HepG2 (cell line): ENCODE measurements around the gene NPC1. TPM values are rescaled to one million over a fixed set of nuclear protein-coding genes. Genes with fewer than 3 reads are reported as not detected.

Experiments used
- CREB1 ChIP-seq, 2 experiments: fragments of 450-650 bp in 1 of 2; IDR thresholded peaks; 2 replicates each; pipeline ENCODE4 v1.6.1; 2016 to 2017; ENCODE audit warnings: control low read depth in 1 of 2, mild to moderate bottlenecking in 1 of 2, missing compliant biosample characterization in 1 of 2, missing genetic modification characterization in 1 of 2
- HNRNPUL1 ChIP-seq: fragments of 200-400 bp; formaldehyde crosslinking; IDR thresholded peaks from 2 replicates; pipeline ENCODE4 v1.6.1; 2017; ENCODE audit warnings: low read depth, mild to moderate bottlenecking, low read length, moderate library complexity
- KAT8 ChIP-seq: IDR thresholded peaks from 2 replicates; pipeline ENCODE4 v1.6.1; 2016; ENCODE audit warnings: missing genetic modification reagents, missing compliant biosample characterization
- KLF6 ChIP-seq: IDR thresholded peaks from 2 replicates; pipeline ENCODE4 v1.8.0; 2016; ENCODE audit warnings: missing biosample characterization, missing genetic modification reagents
- MED1 ChIP-seq: sonication (generic); formaldehyde crosslinking; IDR thresholded peaks from 2 replicates; pipeline ENCODE4 v1.4.0; 2020; ENCODE audit warnings: missing genetic modification reagents
- NFYC ChIP-seq: IDR thresholded peaks from 2 replicates; pipeline ENCODE4 v1.6.1; 2016; ENCODE audit warnings: missing genetic modification reagents, missing compliant biosample characterization
- SP1 ChIP-seq, 2 experiments: fragments of 450-650 bp in 1 of 2; sonication (generic) in 1 of 2; formaldehyde crosslinking in 1 of 2; IDR thresholded peaks; 2 replicates each; pipeline versions ENCODE4 v1.4.0 to v1.6.1; 2016 to 2020; ENCODE audit warnings: missing genetic modification reagents in 1 of 2
- ZBED4 ChIP-seq: sonication (generic); formaldehyde crosslinking; IDR thresholded peaks from 2 replicates; pipeline ENCODE4 v1.4.0; 2020; ENCODE audit warnings: missing genetic modification reagents, borderline replicate concordance
- ZFP41 ChIP-seq: sonication (generic); formaldehyde crosslinking; IDR thresholded peaks from 2 replicates; pipeline ENCODE4 v1.4.0; 2020; ENCODE audit warnings: mild to moderate bottlenecking, missing genetic modification reagents, borderline replicate concordance
- ZKSCAN1 ChIP-seq: fragments of 150-350 bp; IDR thresholded peaks from 2 replicates; pipeline ENCODE4 v1.6.1; 2014; ENCODE audit warnings: low read length
- ZNF230 ChIP-seq: sonication (generic); formaldehyde crosslinking; IDR thresholded peaks from 2 replicates; pipeline ENCODE4 v1.4.0; 2020; ENCODE audit warnings: mild to moderate bottlenecking, missing genetic modification reagents
- ZNF253 ChIP-seq: sonication (generic); formaldehyde crosslinking; IDR thresholded peaks from 2 replicates; pipeline ENCODE4 v1.8.0; 2022; ENCODE audit warnings: mild to moderate bottlenecking, missing genetic modification reagents, borderline replicate concordance
- ZNF280B ChIP-seq: sonication (generic); formaldehyde crosslinking; IDR thresholded peaks from 2 replicates; pipeline ENCODE4 v1.5.0; 2020; ENCODE audit warnings: missing genetic modification reagents, mild to moderate bottlenecking, borderline replicate concordance
- ZNF567 ChIP-seq: sonication (generic); formaldehyde crosslinking; IDR thresholded peaks from 2 replicates; pipeline ENCODE4 v1.8.1; 2023; ENCODE audit warnings: mild to moderate bottlenecking, missing genetic modification reagents, borderline replicate concordance
- polyA plus RNA-seq, 8 experiments: library from polyadenylated mRNA; depleted of rRNA in 3 of 8; stranded (reverse) in 7 of 8; unstranded in 1 of 8; fragments of >200 nt; fragmentation: Illumina TruSeq in 4 of 8; extraction: Trizol in 4 of 8; gene quantifications; 2 replicates each; pipeline versions ENCODE4 v1.2.1 to v1.2.3, GENCODE V29; 2011 to 2016; ENCODE audit warnings: low read depth in 4 of 8, missing spikeins in 1 of 8, mixed read lengths in 1 of 8; ENCODE audit not compliant: insufficient read depth in 1 of 8
- total RNA-seq, 5 experiments: library from RNA; depleted of rRNA; stranded (reverse); fragments of >200 nt; fragmentation: Illumina TruSeq; extraction: Trizol; gene quantifications; 2 replicates each; pipeline ENCODE4 v1.2.3, GENCODE V29; 2016; ENCODE audit warnings: low read depth in 1 of 5
- TF ChIP-seq, protein P1 (sequence below), 2 experiments: sonication (generic) in 1 of 2; formaldehyde crosslinking in 1 of 2; IDR thresholded peaks; 2 replicates each; pipeline versions ENCODE4 v1.6.1 to v1.9.0; 2014 to 2022; ENCODE audit warnings: antibody characterized with exemption in 1 of 2, borderline replicate concordance in 1 of 2, inconsistent platforms in 1 of 2, low read depth in 1 of 2, missing genetic modification reagents in 1 of 2

Gene NPC1
- total and polyA plus RNA-seq, 2 of the 13 experiments (the other 11 are each of a cell fraction or from before 2014, with no cell fraction given) = 46.5 to 114 TPM

GRCh38 chr18:23586249-23587196, at the start of gene NPC1 (continued):
- TF ChIP-seq, protein P1, sequence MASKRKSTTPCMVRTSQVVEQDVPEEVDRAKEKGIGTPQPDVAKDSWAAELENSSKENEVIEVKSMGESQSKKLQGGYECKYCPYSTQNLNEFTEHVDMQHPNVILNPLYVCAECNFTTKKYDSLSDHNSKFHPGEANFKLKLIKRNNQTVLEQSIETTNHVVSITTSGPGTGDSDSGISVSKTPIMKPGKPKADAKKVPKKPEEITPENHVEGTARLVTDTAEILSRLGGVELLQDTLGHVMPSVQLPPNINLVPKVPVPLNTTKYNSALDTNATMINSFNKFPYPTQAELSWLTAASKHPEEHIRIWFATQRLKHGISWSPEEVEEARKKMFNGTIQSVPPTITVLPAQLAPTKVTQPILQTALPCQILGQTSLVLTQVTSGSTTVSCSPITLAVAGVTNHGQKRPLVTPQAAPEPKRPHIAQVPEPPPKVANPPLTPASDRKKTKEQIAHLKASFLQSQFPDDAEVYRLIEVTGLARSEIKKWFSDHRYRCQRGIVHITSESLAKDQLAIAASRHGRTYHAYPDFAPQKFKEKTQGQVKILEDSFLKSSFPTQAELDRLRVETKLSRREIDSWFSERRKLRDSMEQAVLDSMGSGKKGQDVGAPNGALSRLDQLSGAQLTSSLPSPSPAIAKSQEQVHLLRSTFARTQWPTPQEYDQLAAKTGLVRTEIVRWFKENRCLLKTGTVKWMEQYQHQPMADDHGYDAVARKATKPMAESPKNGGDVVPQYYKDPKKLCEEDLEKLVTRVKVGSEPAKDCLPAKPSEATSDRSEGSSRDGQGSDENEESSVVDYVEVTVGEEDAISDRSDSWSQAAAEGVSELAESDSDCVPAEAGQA (IDR thresholded peaks at IDR 0.05; ENCODE audit: low read depth) = 0 out of 2 replicates have a peak, but pooled peaks have one; percentile 18
- TF ChIP-seq, protein P1 (CRISPR knock-in tag; IDR thresholded peaks at IDR 0.05; ENCODE audit: borderline replicate concordance) = peak; percentile 45; the same call in 1 of the 2 replicates
- TF ChIP-seq HNRNPUL1 = no peak
- no peak for TF ChIP-seq ZKSCAN1
- peak; percentile 77; the same call in 1 of the 2 replicates for TF ChIP-seq ZBED4 (CRISPR knock-in tag)
- 0 out of 2 replicates have a peak, but pooled peaks have one; percentile 22 for TF ChIP-seq ZNF230
- 0 out of 2 replicates have a peak, but pooled peaks have one; percentile 17 for TF ChIP-seq NFYC
- TF ChIP-seq MED1 = peak; percentile 85
- TF ChIP-seq ZNF567 (CRISPR knock-in tag) = peak; percentile 82
- no peak for TF ChIP-seq SP1 (IDR thresholded peaks at IDR 0.05)
- TF ChIP-seq SP1 (CRISPR knock-in tag; IDR thresholded peaks at IDR 0.05) = peak; percentile 60; the same call in 1 of the 2 replicates
- TF ChIP-seq KLF6 (CRISPR knock-in tag) = peak; percentile 63
- TF ChIP-seq CREB1 (IDR thresholded peaks at IDR 0.05) = peak; percentile 75
- peak; percentile 76 for TF ChIP-seq CREB1 (CRISPR knock-in tag; IDR thresholded peaks at IDR 0.05)
- TF ChIP-seq KAT8 = peak; percentile 77
- TF ChIP-seq ZNF253 (CRISPR knock-in tag) = no peak
- peak; percentile 43; the same call in 1 of the 2 replicates for TF ChIP-seq ZNF280B (CRISPR knock-in tag)
- no peak for TF ChIP-seq ZFP41 (CRISPR knock-in tag)
